PC-9 (cell line): ENCODE measurements around the gene FTO.

ENCODE experiments used
- EZH2 ChIP-seq: fragments of 200-600 bp; sonication (generic); IDR thresholded peaks from 2 replicates; pipeline ENCODE4 v1.8.0; 2017; ENCODE audit warnings: antibody characterized with exemption, low read depth
- TF ChIP-seq, protein P1 (sequence below): fragments of 200-600 bp; sonication (generic); conservative IDR thresholded peaks from 2 replicates; pipeline ENCODE4 v1.6.1; 2017; ENCODE audit warnings: mixed run types, antibody characterized with exemption, mild to moderate bottlenecking, moderate library complexity

DNA sequence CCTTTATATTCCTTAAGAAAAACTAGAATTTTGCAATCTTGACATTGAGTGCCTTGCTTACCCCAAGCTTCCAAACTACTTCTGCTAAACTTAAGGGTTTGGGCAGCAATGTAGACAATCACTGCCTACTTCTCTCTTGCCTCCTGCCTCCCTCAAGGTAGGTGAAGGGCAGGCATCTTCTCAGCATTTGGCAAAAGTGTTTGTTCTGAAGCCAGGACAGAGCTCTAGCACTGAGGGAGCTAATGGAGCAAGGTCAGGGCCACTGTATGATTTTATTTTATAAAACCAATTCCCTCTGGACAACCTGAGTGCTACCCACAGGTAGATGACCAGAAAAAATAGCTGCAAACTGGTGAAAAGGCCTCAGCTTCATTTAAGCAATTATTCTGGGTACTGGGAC is 470.8 kb downstream of the FTO start:
- no peak for TF ChIP-seq EZH2
- TF ChIP-seq, protein P1, sequence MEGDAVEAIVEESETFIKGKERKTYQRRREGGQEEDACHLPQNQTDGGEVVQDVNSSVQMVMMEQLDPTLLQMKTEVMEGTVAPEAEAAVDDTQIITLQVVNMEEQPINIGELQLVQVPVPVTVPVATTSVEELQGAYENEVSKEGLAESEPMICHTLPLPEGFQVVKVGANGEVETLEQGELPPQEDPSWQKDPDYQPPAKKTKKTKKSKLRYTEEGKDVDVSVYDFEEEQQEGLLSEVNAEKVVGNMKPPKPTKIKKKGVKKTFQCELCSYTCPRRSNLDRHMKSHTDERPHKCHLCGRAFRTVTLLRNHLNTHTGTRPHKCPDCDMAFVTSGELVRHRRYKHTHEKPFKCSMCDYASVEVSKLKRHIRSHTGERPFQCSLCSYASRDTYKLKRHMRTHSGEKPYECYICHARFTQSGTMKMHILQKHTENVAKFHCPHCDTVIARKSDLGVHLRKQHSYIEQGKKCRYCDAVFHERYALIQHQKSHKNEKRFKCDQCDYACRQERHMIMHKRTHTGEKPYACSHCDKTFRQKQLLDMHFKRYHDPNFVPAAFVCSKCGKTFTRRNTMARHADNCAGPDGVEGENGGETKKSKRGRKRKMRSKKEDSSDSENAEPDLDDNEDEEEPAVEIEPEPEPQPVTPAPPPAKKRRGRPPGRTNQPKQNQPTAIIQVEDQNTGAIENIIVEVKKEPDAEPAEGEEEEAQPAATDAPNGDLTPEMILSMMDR = no peak
